A673 (cell line): ENCODE data around the gene OBI1. TPM values are rescaled to one million over a fixed set of nuclear protein-coding genes. Genes with fewer than 3 reads are reported as not detected.

Experiments used
- BruUV-seq: library from RNA; stranded (reverse); fragments of 400-500 nt; replicated peaks from 2 replicates; lab custom pipeline; 2021; lab: Mats Ljungman, UMichigan
- CTCF ChIA-PET: fragments of 300-600 bp; sonication (Branson Sonifier 250); formaldehyde crosslinking; loops from one replicate; lab custom pipeline; 2022; ENCODE audit warnings: antibody characterized with exemption; lab: Charles Lee
- POLR2A ChIA-PET: fragments of 300-600 bp; sonication (Branson Sonifier 250); formaldehyde crosslinking; loops from one replicate; lab custom pipeline; 2022; ENCODE audit warnings: antibody characterized with exemption; ENCODE audit not compliant: low non-redundant PET; lab: Charles Lee
- DNase-seq: peaks from one replicate; pipeline ENCODE4 v3.0.0-alpha.2; 2015; ENCODE audit warnings: low spot score
- H3K27ac ChIP-seq: fragments of 200-600 bp; sonication (generic); 2 replicates; pipeline ENCODE4 v1.5.1; 2016; ENCODE audit warnings: mixed run types, low read depth, mild to moderate bottlenecking, mixed read lengths, antibody characterized with exemption, low read length; ENCODE audit not compliant: poor library complexity, severe bottlenecking
- H3K27me3 ChIP-seq: fragments of 200-600 bp; sonication (generic); replicated peaks from 2 replicates; pipeline ENCODE4 v1.6.1; 2017; ENCODE audit warnings: mixed run types, low read depth, mild to moderate bottlenecking, mixed read lengths, antibody characterized with exemption, low read length; ENCODE audit not compliant: insufficient read depth, poor library complexity
- H3K36me3 ChIP-seq: fragments of 200-600 bp; sonication (generic); 2 replicates; pipeline ENCODE4 v1.6.1; 2016; ENCODE audit warnings: mixed run types, mild to moderate bottlenecking, mixed read lengths, antibody characterized with exemption, low read length; ENCODE audit not compliant: insufficient read depth, poor library complexity, severe bottlenecking
- H3K4me1 ChIP-seq: fragments of 200-600 bp; sonication (generic); 2 replicates; pipeline ENCODE4 v1.6.1; 2017; ENCODE audit warnings: mixed run types, mild to moderate bottlenecking, mixed read lengths, antibody characterized with exemption, low read length; ENCODE audit not compliant: insufficient read depth, poor library complexity, severe bottlenecking
- H3K4me3 ChIP-seq: fragments of 200-600 bp; sonication (generic); 2 replicates; pipeline ENCODE4 v1.5.1; 2016; ENCODE audit warnings: low read depth, mixed run types, mild to moderate bottlenecking, mixed read lengths, low read length; ENCODE audit not compliant: poor library complexity, severe bottlenecking
- H3K9me3 ChIP-seq: fragments of 200-600 bp; sonication (generic); 2 replicates; pipeline ENCODE4 v1.6.1; 2016; ENCODE audit warnings: mixed run types, low read depth, mild to moderate bottlenecking, mixed read lengths, antibody characterized with exemption, low read length; ENCODE audit not compliant: poor library complexity, severe bottlenecking
- EZH2 ChIP-seq: fragments of 200-600 bp; sonication (generic); IDR thresholded peaks from 2 replicates; pipeline ENCODE4 v1.6.1; 2017; ENCODE audit warnings: borderline replicate concordance, low read depth, mild to moderate bottlenecking, mixed read lengths, antibody characterized with exemption, low read length; ENCODE audit not compliant: poor library complexity, severe bottlenecking
- intact Hi-C: fragments of 100-400 bp; cut with micrococcal nuclease; formaldehyde crosslinking; loops from one replicate; pipeline ENCODE4 v1.10.0; 2022; ENCODE audit not compliant: unreplicated experiment
- total RNA-seq: library from RNA; stranded (reverse); gene quantifications from 2 replicates; pipeline ENCODE4 v1.2.3, GENCODE V29; 2021
- TF ChIP-seq, protein P1 (sequence below): fragments of 300-800, 200-600 bp; sonication (generic); conservative IDR thresholded peaks from 2 replicates; pipeline ENCODE4 v1.5.1; 2017; ENCODE audit warnings: low read depth, mild to moderate bottlenecking, antibody characterized with exemption, low read length, moderate library complexity, mixed read lengths

Gene OBI1
- total RNA-seq, 1 experiment from 2014 or later = 24.2 TPM

DNA sequence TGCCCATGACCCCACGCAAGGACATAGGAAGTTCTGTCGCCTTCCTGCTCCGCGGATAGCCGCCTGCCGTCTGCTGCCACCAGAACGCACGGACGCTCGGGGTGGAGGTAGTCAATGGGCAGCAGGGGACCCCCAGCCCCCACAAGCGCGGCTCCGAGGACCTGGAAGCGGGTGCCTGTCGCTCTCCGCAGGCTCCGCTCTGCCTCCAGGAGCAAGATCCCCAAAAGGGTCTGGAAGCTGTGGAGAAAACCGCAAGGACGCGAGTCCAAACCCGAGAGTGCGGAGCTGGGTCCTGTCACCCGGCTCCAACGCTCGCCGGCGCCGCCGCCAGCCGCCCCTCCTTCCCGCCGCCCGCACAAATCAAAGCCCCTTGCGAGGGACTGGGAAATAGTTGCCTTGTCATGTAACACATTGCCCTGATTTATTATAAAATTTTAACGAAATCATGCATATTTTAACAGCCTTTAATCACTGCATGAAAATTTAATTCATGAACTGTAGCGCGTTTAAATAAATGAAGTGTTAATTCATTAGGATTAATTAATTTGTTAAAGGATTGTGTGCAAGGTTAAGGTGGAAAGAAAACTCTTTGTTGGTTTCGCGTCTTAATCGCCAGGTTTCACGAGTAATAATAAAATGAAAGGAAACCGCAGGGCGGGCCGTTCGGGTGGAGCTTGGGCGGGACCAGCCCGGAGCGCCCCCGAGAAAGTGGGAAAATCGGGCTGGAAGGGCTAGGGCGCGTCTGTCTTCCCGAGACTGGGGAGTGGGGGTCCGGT, 50.1 kb downstream of the OBI1 start:
- TF ChIP-seq EZH2 = peak; percentile 65
- TF ChIP-seq, protein P1, sequence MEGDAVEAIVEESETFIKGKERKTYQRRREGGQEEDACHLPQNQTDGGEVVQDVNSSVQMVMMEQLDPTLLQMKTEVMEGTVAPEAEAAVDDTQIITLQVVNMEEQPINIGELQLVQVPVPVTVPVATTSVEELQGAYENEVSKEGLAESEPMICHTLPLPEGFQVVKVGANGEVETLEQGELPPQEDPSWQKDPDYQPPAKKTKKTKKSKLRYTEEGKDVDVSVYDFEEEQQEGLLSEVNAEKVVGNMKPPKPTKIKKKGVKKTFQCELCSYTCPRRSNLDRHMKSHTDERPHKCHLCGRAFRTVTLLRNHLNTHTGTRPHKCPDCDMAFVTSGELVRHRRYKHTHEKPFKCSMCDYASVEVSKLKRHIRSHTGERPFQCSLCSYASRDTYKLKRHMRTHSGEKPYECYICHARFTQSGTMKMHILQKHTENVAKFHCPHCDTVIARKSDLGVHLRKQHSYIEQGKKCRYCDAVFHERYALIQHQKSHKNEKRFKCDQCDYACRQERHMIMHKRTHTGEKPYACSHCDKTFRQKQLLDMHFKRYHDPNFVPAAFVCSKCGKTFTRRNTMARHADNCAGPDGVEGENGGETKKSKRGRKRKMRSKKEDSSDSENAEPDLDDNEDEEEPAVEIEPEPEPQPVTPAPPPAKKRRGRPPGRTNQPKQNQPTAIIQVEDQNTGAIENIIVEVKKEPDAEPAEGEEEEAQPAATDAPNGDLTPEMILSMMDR = no peak
- intact Hi-C loops = loop anchor here (5.0 to 10.0 kb wide), 3 partner anchors 183 to 926 kb away; no protein-coding TSS in a partner anchor
- H3K4me3 ChIP-seq = peak overlapping the region; percentile 53
- H3K4me1 ChIP-seq = peaks cover 33% of the 10 kb centered on the region
- no peaks in the 10 kb centered on the region for H3K36me3 ChIP-seq
- no TSS peak for BruUV-seq
- ChIA-PET CTCF (interaction anchor here (1.3 kb wide), 1 partner anchor 370 kb away, joined by 3 read pairs; no protein-coding TSS in a partner anchor), POLR2A (no interaction called here)
- H3K27ac ChIP-seq = peak overlapping the region; percentile 60
- H3K27me3 ChIP-seq = peaks cover 55% of the 10 kb centered on the region
- no peaks in the 10 kb centered on the region for H3K9me3 ChIP-seq
- DNase-seq = no peak

DNA sequence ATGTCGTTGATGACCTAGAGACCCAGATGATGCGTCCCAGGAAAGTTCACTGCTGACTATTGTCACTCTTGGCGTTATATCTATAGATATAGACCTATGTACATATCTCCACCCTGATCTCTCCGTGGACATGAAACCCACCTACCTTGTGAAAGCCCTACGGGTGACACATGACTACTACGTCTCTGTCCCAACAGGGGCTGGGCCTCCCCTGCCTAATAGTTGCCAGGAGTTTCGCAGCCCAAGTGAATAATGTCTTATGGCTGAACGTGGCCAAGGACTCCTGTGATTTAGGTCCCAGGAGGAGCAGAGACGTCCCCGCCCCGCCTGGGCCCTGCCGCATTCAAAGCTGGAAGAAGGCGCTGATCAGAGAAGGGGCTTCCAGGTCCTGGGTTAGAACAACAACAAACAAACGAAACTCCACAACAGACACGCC, 50.7 kb downstream of the OBI1 start:
- Histone ChIP-seq H3K36me3 (no peaks in the 10 kb centered on the region), H3K9me3 (no peaks in the 10 kb centered on the region), H3K4me1 (peaks cover 37% of the 10 kb centered on the region), H3K4me3 (peak overlapping the region; percentile 53), H3K27me3 (peaks cover 61% of the 10 kb centered on the region), H3K27ac (no peak overlapping the region)
- ChIA-PET CTCF (interaction anchor here (1.3 kb wide), 1 partner anchor 370 kb away, joined by 3 read pairs; no protein-coding TSS in a partner anchor), POLR2A (no interaction called here)
- intact Hi-C loops = loop anchor here (5.0 to 10.0 kb wide), 3 partner anchors 184 to 927 kb away; no protein-coding TSS in a partner anchor
- no peak for DNase-seq
- BruUV-seq = no TSS peak
- TF ChIP-seq, protein P1 = no peak
- no peak for TF ChIP-seq EZH2

DNA sequence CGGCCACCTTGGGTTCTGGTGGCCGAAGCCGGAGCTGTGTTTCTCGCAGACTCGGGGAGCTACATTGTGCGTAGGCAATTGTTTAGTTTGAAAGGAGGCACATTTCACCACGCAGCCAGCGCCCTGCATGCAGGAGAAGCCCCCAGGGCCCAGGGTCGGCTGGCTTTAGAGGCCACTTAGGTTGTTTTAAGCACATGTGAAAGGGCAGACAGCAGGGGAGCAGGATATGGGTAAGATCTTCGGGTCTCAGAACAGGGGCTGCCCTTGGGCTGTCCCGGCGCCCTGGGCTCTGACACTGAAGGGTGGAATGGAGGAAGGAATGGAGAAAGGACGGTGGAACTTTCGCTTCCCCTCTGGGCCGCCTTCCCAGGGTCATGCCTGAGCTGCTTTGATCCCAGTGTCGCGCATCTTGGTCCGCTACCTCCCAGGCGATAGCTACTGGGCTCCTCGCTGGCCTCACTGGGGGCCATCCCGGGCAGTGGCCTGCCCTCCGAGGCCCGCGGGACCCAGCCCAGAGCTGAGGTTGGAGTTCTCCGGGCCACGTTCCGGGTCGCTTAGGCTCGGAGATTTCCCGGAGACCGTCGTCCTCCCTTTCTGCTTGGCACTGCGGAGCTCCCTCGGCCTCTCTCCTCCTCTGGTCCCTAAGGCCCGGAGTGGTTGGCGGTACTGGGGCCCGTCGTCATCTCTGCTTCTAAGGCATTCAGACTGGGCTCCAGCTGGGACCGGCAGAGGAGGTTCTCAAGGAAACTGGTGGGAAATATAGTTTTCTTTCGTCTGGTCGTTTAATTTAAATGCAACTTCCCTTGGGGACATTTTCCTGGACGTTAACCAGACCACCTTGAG, 51.3 kb downstream of the OBI1 start:
- no peak for DNase-seq
- TF ChIP-seq, protein P1 = no peak
- no peak for TF ChIP-seq EZH2
- intact Hi-C loops = loop anchor here (5.0 to 10.0 kb wide), 3 partner anchors 185 to 927 kb away; no protein-coding TSS in a partner anchor
- CTCF ChIA-PET = interaction anchor here (1.3 kb wide), 1 partner anchor 371 kb away, joined by 3 read pairs; no protein-coding TSS in a partner anchor
- no peak overlapping the region for H3K4me3 ChIP-seq
- H3K27ac ChIP-seq = no peak overlapping the region
- POLR2A ChIA-PET = no interaction called here
- peaks cover 37% of the 10 kb centered on the region for H3K4me1 ChIP-seq
- H3K36me3 ChIP-seq = no peaks in the 10 kb centered on the region
- H3K27me3 ChIP-seq = peaks cover 66% of the 10 kb centered on the region
- no peaks in the 10 kb centered on the region for H3K9me3 ChIP-seq
- no TSS peak for BruUV-seq
